HG02884 (cell line): Measurements from ENCODE around the gene SPACA4.
"Not testable (repeated sequence)": the region's sequence is repeated elsewhere in the genome, so short reads cannot be mapped to it uniquely, and the experiment has no call there.

ENCODE experiments used
- ATAC-seq: cut with Tn5 transposase; IDR thresholded peaks from one replicate; pipeline ENCODE4 v1.9.1; 2021; ENCODE audit warnings: mild to moderate bottlenecking, moderate library complexity; ENCODE audit not compliant: unreplicated experiment

Gene SPACA4, protein sequence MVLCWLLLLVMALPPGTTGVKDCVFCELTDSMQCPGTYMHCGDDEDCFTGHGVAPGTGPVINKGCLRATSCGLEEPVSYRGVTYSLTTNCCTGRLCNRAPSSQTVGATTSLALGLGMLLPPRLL

GRCh38 chr19:48606463-48607358, at the start of gene SPACA4:
Gene SPACA4, plus strand, starts transcription at chr19:48606742. Its CDS starts 237 bp downstream, at chr19:48606979.
- ATAC-seq = no peak

- no peak for ATAC-seq
These were observed 49.7 kb upstream of the SPACA4 start for GRCh38 chr19:48556825-48557224.

- no peak for ATAC-seq
These were observed 48.4 kb upstream of the SPACA4 start for GRCh38 chr19:48558018-48558684.

DNA sequence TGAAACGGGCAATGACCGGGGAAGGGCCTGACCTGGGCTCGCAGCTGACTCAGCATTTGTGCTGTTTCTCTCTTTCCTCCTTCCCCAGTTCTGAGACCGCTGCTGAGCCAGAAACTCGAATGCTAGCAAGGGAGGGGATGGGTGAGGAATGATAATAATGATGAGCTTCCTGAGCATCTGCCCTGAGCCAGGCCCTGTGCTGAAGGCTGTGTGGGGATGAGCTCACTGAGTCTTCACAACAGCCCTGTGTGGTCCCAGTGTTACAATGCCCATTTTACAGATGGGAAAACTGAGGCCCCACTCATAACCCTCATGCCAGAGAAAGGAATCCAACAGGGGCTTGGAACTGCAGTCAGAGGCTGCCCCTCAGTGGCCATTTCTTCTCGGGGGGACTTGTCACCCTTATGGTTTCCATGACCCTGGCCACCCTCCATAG, 46.4 kb upstream of the SPACA4 start:
- no peak for ATAC-seq

- no peak for ATAC-seq
These were observed 45.1 kb upstream of the SPACA4 start for GRCh38 chr19:48561412-48561811.

- ATAC-seq = no peak
These were observed 41.5 kb upstream of the SPACA4 start for GRCh38 chr19:48565090-48565489.

DNA sequence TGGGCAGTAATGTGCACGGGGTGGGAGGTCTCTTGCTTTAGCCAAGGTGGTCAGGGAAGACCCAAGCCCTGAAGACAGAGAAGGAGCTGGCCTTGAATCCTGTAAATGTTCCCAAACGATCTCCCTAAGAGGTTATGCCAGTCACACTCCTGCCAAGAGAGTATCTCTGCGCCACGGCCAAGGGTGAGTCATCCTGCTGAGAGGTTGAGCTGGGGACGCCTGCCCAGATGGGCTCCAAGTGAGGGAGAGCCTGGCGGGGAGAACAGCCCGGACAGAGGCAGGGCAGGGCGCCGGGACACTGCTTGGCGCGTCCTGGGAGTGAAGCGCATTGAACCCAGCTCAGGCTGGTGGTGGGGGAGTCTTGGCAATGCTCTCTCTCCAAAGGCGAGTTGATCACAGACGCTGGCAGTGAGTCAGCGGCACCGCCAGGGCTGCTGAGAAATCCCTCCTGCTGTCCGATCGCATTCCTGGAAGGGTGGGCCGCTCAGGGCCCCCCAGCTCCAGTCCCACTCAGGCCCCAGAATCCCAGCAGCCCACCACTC, 38.1 kb upstream of the SPACA4 start:
- no peak for ATAC-seq

GRCh38 chr19:48569814-48570213, 36.7 kb upstream of the SPACA4 start:
- no peak for ATAC-seq

- no peak for ATAC-seq
These were observed 35.0 kb upstream of the SPACA4 start for GRCh38 chr19:48571378-48572162.

DNA sequence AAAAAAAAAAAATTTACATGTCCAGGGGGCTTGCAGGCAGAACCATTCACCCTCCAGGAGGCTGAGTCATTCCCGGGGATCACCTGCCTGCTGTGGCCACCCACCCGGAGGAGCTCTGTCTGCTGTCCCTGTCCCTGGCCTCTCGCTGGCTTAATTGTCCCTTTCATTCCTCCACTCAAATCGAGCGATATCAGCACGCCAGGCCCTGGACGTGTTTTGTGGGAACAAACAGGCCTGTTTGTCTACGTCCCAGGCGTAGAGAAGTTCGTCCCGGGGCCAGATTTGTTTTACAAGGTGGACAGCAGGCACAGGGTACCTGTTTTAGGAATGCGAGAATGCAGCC, 33.4 kb upstream of the SPACA4 start:
- no peak for ATAC-seq

DNA sequence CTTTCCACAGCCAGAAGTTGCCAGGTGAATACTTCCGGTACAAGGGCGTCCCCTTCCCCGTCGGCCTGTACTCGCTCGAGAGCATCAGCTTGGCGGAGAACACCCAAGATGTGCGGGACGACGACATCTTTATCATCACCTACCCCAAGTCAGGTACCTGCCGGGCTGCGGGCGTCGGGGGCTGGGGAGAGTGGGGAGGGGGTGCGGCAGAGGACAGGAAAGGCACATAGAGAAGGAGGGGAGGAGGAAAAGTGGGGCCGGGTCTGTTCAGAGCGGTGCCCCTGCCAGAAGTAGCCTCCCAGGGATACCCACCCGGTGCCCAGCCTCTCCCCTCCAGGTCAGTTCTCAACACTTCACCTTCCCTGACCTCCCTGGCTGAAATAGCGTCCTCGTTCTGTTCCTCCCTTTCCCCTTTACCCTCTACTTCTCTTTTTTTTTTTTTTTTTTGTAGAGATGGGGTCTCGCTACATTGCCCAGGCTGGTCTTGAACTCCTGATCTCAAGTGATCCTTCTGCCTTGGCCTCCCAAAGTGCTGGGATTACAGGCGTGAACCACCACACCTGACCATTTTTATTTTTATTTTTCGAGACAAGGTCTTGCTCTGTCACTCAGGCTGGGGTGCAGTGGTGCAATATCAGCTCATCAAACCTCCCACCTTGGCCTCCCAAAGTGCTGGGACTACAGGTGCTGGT, 30.5 kb upstream of the SPACA4 start:
- ATAC-seq = no peak

GRCh38 chr19:48577908-48578307, 28.6 kb upstream of the SPACA4 start:
- not testable (repeated sequence) for ATAC-seq

GRCh38 chr19:48578891-48579290, 27.7 kb upstream of the SPACA4 start:
- ATAC-seq = no peak

GRCh38 chr19:48582168-48582567, 24.4 kb upstream of the SPACA4 start:
- no peak for ATAC-seq

- ATAC-seq = no peak
These were observed 19.2 kb upstream of the SPACA4 start for GRCh38 chr19:48587387-48587786.

- no peak for ATAC-seq
These were observed 17.7 kb upstream of the SPACA4 start for GRCh38 chr19:48588670-48589401.

DNA sequence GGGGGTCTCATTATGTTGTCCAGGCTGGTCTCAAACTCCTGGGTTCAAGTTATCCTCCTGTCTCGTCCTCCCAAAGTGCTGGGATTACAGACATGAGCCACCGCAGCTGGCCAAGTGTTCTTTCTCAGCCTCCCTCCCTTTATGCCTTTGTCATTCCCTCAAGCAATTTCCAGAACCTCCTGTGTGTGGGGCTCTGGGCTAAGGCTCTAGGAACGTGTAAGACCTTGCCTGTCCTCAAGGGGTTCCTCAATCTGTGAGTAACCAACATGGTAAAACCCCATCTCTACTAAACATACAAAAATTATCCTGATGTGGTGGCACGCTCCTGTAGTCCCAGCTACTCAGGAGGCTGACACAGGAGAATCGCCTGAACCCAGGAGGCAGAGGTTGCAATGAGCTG, 15.5 kb upstream of the SPACA4 start:
- no peak for ATAC-seq

GRCh38 chr19:48595171-48595570, 11.4 kb upstream of the SPACA4 start:
- no peak for ATAC-seq

DNA sequence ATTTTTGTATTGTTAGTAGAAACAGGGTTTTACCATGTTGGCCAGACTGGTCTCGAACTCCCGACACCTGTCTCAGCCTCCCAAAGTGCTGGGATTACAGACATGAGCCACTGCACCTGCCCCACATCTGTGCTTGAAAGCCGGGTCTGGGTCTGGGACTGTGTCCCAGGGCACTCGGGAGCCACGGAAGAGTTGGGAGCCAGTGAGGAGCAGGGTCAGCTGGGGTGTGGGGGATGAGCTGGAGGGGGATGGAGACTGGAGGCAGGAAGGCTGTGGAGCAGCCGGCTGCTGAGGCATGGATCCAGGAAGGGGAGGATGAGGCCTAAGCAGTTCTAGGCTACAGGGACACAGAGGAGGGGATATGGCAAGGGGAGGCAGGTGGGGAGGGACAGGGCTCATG, 10.7 kb upstream of the SPACA4 start:
- no peak for ATAC-seq

DNA sequence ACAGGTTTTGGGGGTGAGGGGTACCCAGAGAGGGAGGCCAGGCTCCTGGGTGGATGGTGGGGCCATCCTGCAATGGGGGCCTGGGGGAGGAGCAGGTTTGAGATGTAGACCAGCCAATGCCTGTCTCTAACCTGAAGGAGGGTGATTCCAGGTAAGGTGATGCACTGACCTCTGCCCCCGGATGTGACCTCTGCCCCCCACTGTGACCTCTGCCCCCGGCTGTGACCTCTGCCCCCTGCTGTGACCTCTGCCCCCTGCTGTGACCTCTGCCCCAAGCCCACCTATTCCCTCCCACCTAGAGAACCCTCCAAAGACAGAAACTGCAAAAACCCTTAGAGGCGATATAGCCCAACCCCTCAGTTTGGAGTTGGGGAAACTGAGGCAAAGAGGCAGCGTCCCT, 10.3 kb upstream of the SPACA4 start:
- no peak for ATAC-seq
